Measurements from ENCODE around the gene NUBP2. TPM values are rescaled to one million over a fixed set of nuclear protein-coding genes. Genes with fewer than 3 reads are reported as not detected.

The NUBP2 gene
- total RNA-seq, 1 experiment from 2014 or later = 50.1 TPM

DNA sequence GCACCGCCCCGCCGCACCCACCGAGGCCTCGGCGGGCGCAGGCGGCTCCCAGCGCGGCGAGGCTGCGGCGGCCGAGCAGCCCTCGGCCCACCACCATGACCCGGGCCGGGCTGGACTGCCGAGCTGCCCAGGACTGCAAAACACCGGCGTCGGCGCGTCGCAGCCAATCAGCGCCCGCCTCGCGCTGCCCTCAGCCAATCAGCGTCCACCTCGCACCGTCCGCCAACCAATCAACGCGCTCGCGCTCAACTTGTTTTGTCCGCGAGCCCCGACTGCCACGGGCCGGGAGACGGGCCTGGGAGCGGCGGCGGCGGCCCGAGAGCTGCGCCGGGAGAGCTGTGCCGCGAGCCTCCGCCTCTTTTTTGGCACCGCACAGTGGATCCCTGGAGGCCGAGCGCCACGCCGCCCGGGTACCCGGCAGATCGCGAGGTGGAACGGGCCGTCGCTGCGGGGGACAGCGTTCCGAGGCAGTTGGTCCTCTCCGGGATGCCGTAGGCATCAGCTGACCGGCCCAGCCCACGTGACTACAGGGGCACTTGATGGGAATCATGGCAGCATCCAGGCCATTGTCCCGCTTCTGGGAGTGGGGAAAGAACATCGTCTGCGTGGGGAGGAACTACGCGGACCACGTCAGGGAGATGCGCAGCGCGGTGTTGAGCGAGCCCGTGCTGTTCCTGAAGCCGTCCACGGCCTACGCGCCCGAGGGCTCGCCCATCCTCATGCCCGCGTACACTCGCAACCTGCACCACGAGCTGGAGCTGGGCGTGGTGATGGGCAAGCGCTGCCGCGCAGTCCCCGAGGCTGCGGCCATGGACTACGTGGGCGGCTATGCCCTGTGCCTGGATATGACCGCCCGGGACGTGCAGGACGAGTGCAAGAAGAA lies 44.2 kb downstream of the NUBP2 start, which contains the start of the genes FAHD1 and HAGH:
FAHD1 (plus strand) TSS at position 516 of the 883 bp plus-strand sequence; CDS start at position 549, 33 bp downstream.
HAGH (minus strand) TSS at position 135 of the 883 bp plus-strand sequence; CDS start at position 97, 38 bp downstream.
- peak; percentile 89 for DNase-seq (ENCODE audit: low read depth)

DNA sequence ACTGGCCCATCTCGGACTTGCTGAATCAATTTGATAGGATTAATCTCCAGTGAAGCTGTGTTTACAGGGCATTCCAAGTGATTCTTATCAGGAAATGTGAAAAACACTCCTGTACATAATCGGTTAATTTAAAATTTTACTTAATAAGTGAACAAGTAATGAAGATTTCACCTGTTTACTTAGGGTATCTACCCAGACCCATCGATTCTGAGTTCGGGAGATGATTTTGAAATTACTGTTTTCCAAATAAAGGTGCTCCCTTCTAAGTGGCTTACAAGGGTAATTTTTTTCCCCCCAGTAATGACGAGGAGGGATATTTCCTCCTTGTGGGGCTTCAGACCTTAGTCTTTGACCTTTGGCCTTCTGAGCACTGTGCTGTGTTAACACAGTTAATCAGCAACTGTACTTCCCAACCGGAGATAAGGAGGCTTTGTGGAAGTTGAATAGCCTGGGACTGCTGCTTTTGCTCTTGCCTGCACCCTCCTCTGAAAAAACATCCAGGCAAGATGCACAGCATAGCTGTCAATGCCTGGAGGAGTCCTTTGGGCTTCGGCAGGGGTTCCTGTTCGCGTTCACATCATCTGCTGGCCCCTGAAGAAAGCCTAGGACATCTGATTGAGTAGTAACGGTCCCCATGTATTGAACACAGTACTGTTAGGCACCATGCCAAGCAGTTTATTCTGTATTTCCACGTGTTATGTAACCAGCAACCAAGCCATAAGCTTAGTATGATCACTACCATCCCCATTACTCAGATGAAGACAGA lies 46.1 kb downstream of the NUBP2 start:
- DNase-seq (ENCODE audit: low read depth) = no peak

DNA sequence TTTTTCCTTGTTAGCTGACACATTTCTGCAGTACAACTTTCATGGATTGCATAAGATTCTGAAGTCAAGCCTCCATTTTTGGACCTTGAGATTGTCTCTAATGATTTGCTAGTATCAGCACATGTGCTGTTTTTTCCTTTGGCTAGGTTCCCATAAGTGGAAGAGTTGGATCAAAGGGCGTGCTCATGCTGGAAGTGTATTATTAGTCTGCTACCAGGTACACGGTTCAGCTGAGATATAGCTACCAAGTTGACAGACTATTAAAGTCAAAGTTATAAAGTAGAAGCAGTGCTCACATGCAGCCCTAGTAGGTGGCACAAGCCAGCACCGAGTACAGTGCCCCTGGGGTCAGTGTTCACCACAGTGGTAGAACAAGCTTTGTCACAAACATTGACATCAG lies 47.5 kb downstream of the NUBP2 start:
- no peak for DNase-seq (ENCODE audit: low read depth)

DNA sequence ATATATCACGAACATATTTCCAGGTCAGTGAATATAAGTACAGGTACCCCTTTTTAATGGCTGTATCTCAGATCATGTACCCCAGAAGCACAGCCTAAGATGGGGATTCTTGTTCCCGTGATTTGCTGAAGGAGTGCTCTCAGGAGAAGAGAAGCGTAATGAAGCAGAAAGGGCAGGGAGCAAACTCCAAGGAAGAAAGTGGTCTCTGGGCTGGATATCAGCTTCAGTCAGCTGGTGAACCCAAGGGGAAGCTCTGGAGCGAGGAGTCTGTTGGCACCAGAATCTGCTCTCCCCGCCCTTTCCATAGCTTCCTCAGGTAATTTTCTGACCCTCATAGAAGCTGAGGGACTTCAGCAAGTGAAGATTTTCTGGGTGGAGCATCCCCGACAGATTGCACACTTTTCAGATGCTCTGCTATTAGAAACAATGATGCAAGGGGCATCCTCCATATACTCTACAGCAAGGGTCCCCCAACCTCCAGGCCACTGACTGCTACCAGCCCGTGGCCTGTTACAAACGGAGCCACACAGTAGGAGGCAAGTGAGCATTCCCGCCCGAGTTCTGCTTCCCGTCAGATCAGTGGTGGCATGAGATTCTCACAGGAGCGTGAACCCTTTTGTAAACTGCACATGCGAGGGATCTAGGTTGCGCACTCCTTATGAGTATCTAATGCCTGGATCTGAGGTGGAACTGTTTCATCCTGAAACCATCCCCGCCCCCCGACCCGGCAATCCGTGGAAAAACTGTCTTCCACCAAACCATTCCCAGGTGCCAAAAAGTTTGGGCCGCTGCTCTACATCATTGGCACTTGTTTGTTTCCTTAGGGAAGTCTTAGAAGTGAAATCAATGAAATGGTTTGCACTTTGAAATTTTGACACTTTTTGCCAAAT lies 48.7 kb downstream of the NUBP2 start:
- DNase-seq (ENCODE audit: low read depth) = no peak

DNA sequence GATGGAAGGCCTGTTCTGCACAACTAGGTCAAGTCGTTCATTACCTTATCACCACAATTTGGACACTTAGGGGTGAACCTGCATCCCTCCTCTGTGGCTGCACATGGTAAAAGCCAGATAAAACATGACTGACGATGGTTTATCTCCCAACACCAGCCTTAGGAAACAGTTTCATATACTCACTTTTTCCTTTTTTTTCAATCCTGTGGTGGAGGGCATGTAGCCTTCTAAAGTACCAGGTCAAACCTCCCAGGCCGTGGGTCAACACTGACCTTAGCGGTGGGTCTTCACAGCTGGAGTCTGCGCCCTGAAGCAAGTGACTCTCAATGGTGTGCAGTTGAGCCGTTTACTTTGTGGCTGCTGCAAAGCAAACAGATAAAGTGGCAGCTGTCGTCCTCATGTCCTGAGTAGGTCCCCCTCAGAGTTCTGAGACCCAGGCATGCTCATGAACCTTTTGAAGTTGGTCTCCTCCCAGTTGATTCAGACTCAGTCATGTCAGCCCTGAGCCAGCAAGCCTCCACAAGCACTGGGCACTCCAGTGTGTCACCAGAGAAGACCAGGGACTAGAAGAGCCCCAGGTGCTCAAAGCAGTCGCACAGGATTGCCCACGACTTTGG lies 50.2 kb downstream of the NUBP2 start:
- DNase-seq (ENCODE audit: low read depth) = no peak

DNA sequence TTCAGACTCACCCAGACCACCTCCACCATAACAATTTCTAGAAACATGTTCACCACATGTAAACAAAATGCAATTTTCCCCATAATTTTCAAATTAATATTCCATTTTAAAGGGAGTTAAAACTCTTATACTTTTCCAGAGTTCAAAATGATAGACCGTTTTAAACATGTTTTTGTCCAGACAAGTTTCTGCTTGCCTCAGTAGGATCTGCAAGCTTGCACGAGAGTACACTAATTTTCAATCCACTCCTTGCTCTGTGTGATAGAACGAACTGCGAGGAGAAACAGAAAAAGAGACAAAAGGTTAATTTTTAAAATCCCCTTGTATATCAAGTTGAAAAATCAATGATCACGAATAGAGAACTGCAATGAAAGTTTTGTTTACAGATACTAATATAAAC lies 51.3 kb downstream of the NUBP2 start:
- no peak for DNase-seq (ENCODE audit: low read depth)

Other genes starting within 250 kb of the NUBP2 start
- not detected in 2 replicates for gene TMEM204, start 249.3 kb upstream of the NUBP2 start, total RNA-seq (2014; rRNA removed; shearing (Covaris generic))
- 4.9 and 9.4 TPM in 2 replicates for gene IFT140, start 170.9 kb upstream of the NUBP2 start, total RNA-seq (2014; rRNA removed; shearing (Covaris generic))
- gene CRAMP1, start 170.6 kb upstream of the NUBP2 start, total RNA-seq (2014; rRNA removed; shearing (Covaris generic)) = 3.2 and 4.7 TPM in 2 replicates
- 140 and 148 TPM in 2 replicates for gene JPT2, start 104.7 kb upstream of the NUBP2 start, total RNA-seq (2014; rRNA removed; shearing (Covaris generic))
- gene MAPK8IP3, start 76.8 kb upstream of the NUBP2 start, total RNA-seq (2014; rRNA removed; shearing (Covaris generic)) = 6.7 and 16.3 TPM in 2 replicates
- gene NME3, start 11.4 kb upstream of the NUBP2 start, total RNA-seq (2014; rRNA removed; shearing (Covaris generic)) = 50.2 and 65.5 TPM in 2 replicates
- 1.1 and 1.6 TPM in 2 replicates for gene EME2, start 10.2 kb upstream of the NUBP2 start, total RNA-seq (2014; rRNA removed; shearing (Covaris generic))
- gene MRPS34, start 9.8 kb upstream of the NUBP2 start, total RNA-seq (2014; rRNA removed; shearing (Covaris generic)) = 82.5 and 136 TPM in 2 replicates
- gene SPSB3, start 389 bp upstream of the NUBP2 start, total RNA-seq (2014; rRNA removed; shearing (Covaris generic)) = 15.6 and 22.7 TPM in 2 replicates
- gene IGFALS, start 10.7 kb downstream of the NUBP2 start, total RNA-seq (2014; rRNA removed; shearing (Covaris generic)) = not detected in 2 replicates
- 50.7 and 68.8 TPM in 2 replicates for gene HAGH, start 43.9 kb downstream of the NUBP2 start, total RNA-seq (2014; rRNA removed; shearing (Covaris generic))
- 39.3 and 54.6 TPM in 2 replicates for gene FAHD1, start 44.2 kb downstream of the NUBP2 start, total RNA-seq (2014; rRNA removed; shearing (Covaris generic))
- gene MEIOB, start 89.2 kb downstream of the NUBP2 start, total RNA-seq (2014; rRNA removed; shearing (Covaris generic)) = not detected in 2 replicates
- not detected in 2 replicates for gene HS3ST6, start 135.5 kb downstream of the NUBP2 start, total RNA-seq (2014; rRNA removed; shearing (Covaris generic))
- 12.2 and 14.4 TPM in 2 replicates for gene MSRB1, start 160.2 kb downstream of the NUBP2 start, total RNA-seq (2014; rRNA removed; shearing (Covaris generic))
- gene RPL3L, start 171.7 kb downstream of the NUBP2 start, total RNA-seq (2014; rRNA removed; shearing (Covaris generic)) = not detected in 2 replicates
- 209 and 290 TPM in 2 replicates for gene NDUFB10, start 176.6 kb downstream of the NUBP2 start, total RNA-seq (2014; rRNA removed; shearing (Covaris generic))
- gene RPS2, start 181.9 kb downstream of the NUBP2 start, total RNA-seq (2014; rRNA removed; shearing (Covaris generic)) = 1,519 and 1,683 TPM in 2 replicates
- gene RNF151, start 183.9 kb downstream of the NUBP2 start, total RNA-seq (2014; rRNA removed; shearing (Covaris generic)) = not detected in 2 replicates
- 28.8 and 40.4 TPM in 2 replicates for gene TBL3, start 189.1 kb downstream of the NUBP2 start, total RNA-seq (2014; rRNA removed; shearing (Covaris generic))
- not detected in 2 replicates for gene NOXO1, start 198.5 kb downstream of the NUBP2 start, total RNA-seq (2014; rRNA removed; shearing (Covaris generic))
- 6.7 and 16.5 TPM in 2 replicates for gene GFER, start 201.2 kb downstream of the NUBP2 start, total RNA-seq (2014; rRNA removed; shearing (Covaris generic))
- 5.5 and 6.6 TPM in 2 replicates for gene SYNGR3, start 207.0 kb downstream of the NUBP2 start, total RNA-seq (2014; rRNA removed; shearing (Covaris generic))
- gene ZNF598, start 226.9 kb downstream of the NUBP2 start, total RNA-seq (2014; rRNA removed; shearing (Covaris generic)) = 9.7 and 13.6 TPM in 2 replicates
- gene NPW, start 236.8 kb downstream of the NUBP2 start, total RNA-seq (2014; rRNA removed; shearing (Covaris generic)) = 0.20 and 0.24 TPM in 2 replicates
- 49.0 and 51.1 TPM in 2 replicates for gene NHERF2, start 243.9 kb downstream of the NUBP2 start, total RNA-seq (2014; rRNA removed; shearing (Covaris generic))

Data from RPMI7951 (cell line).